Measurements from ENCODE around the gene FIGNL2. TPM values are rescaled to one million over a fixed set of nuclear protein-coding genes. Genes with fewer than 3 reads are reported as not detected.
A peak's percentile ranks its signal among the peaks of the same experiment; 100 is the strongest.

Gene FIGNL2
- total RNA-seq, 1 experiment from 2014 or later, result not detected

GRCh38 chr12:51867796-51868428 is 19.4 kb upstream of the FIGNL2 start:
- Mint-ChIP-seq H3K4me3 (ENCODE audit: unreplicated experiment) (no peak overlapping the region), H3K27ac (ENCODE audit: low read depth, unreplicated experiment) (no peak overlapping the region), H3K9me3 (ENCODE audit: unreplicated experiment) (no peaks in the 10 kb centered on the region), H3K36me3 (ENCODE audit: insufficient read depth, unreplicated experiment) (no peaks in the 10 kb centered on the region), H3K27me3 (ENCODE audit: insufficient read depth, unreplicated experiment) (no peaks in the 10 kb centered on the region), H3K4me1 (ENCODE audit: insufficient read depth, unreplicated experiment) (no peaks in the 10 kb centered on the region)
- no TSS peak for BruUV-seq (replicated peaks)
- intact Hi-C loops (cut with micrococcal nuclease), result no loop called here
- no peak for DNase-seq (ENCODE audit: unreplicated experiment)
- CTCF ChIA-PET, result no interaction called here
- POLR2A ChIA-PET, result interaction anchor here (0.6 to 1.2 kb wide), 2 partner anchors 11 to 274 kb away, joined by 3 to 5 read pairs; no protein-coding TSS in a partner anchor
- TF ChIP-seq, protein P1, sequence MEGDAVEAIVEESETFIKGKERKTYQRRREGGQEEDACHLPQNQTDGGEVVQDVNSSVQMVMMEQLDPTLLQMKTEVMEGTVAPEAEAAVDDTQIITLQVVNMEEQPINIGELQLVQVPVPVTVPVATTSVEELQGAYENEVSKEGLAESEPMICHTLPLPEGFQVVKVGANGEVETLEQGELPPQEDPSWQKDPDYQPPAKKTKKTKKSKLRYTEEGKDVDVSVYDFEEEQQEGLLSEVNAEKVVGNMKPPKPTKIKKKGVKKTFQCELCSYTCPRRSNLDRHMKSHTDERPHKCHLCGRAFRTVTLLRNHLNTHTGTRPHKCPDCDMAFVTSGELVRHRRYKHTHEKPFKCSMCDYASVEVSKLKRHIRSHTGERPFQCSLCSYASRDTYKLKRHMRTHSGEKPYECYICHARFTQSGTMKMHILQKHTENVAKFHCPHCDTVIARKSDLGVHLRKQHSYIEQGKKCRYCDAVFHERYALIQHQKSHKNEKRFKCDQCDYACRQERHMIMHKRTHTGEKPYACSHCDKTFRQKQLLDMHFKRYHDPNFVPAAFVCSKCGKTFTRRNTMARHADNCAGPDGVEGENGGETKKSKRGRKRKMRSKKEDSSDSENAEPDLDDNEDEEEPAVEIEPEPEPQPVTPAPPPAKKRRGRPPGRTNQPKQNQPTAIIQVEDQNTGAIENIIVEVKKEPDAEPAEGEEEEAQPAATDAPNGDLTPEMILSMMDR (IDR thresholded peaks at IDR 0.05; ENCODE audit: unreplicated experiment), result no peak

GRCh38 chr12:51867371-51867770 is 18.9 kb upstream of the FIGNL2 start:
- no peaks in the 10 kb centered on the region for H3K4me1 Mint-ChIP-seq (ENCODE audit: insufficient read depth, unreplicated experiment)
- ChIA-PET CTCF (interaction anchor here (1.0 to 1.7 kb wide), 2 partner anchors 7 to 9 kb away, joined by 5 to 10 read pairs; no protein-coding TSS in a partner anchor), POLR2A (interaction anchor here (1.2 kb wide), 1 partner anchor 12 kb away, joined by 5 read pairs; no protein-coding TSS in a partner anchor)
- no peaks in the 10 kb centered on the region for H3K27me3 Mint-ChIP-seq (ENCODE audit: insufficient read depth, unreplicated experiment)
- TF ChIP-seq, protein P1 (IDR thresholded peaks at IDR 0.05; ENCODE audit: unreplicated experiment), result no peak
- no TSS peak for BruUV-seq (replicated peaks)
- H3K9me3 Mint-ChIP-seq (ENCODE audit: unreplicated experiment), result no peaks in the 10 kb centered on the region
- H3K36me3 Mint-ChIP-seq (ENCODE audit: insufficient read depth, unreplicated experiment), result no peaks in the 10 kb centered on the region
- no peak overlapping the region for H3K27ac Mint-ChIP-seq (ENCODE audit: low read depth, unreplicated experiment)
- intact Hi-C loops (cut with micrococcal nuclease), result no loop called here
- H3K4me3 Mint-ChIP-seq (ENCODE audit: unreplicated experiment), result no peak overlapping the region
- DNase-seq (ENCODE audit: unreplicated experiment), result no peak

DNA sequence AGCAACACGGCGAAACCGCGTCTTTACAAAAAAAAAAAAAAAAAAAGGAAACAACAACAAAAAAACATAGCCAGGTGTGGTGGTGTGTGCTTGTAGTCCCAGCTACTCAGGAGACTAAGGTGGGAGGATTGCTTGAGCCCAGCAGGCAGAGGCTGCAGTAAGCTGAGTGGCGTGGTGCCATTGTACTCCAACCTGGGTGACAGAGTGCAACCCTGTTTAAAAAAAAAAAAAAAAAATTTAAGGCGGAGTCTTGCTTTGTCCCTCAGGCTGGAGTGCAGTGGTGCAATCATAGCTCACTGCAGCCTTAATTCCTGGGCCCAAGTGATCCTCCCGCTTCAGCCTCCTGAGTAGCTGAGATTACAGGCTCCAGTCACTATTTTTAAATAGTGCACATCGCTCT is 18.2 kb upstream of the FIGNL2 start:
- Mint-ChIP-seq H3K9me3 (ENCODE audit: unreplicated experiment) (no peaks in the 10 kb centered on the region), H3K27me3 (ENCODE audit: insufficient read depth, unreplicated experiment) (no peaks in the 10 kb centered on the region), H3K4me1 (ENCODE audit: insufficient read depth, unreplicated experiment) (no peaks in the 10 kb centered on the region), H3K4me3 (ENCODE audit: unreplicated experiment) (no peak overlapping the region), H3K36me3 (ENCODE audit: insufficient read depth, unreplicated experiment) (no peaks in the 10 kb centered on the region), H3K27ac (ENCODE audit: low read depth, unreplicated experiment) (no peak overlapping the region)
- POLR2A ChIA-PET, result interaction anchor here (1.2 kb wide), 1 partner anchor 13 kb away, joined by 5 read pairs; no protein-coding TSS in a partner anchor
- no TSS peak for BruUV-seq (replicated peaks)
- DNase-seq (ENCODE audit: unreplicated experiment), result peak; percentile 9
- CTCF ChIA-PET, result interaction anchor here (0.6 to 1.7 kb wide), 4 partner anchors 8 to 500 kb away, joined by 3 to 10 read pairs (median 4); no protein-coding TSS in a partner anchor
- TF ChIP-seq, protein P1 (IDR thresholded peaks at IDR 0.05; ENCODE audit: unreplicated experiment), result no peak
- intact Hi-C loops (cut with micrococcal nuclease), result no loop called here

- intact Hi-C loops (cut with micrococcal nuclease), result no loop called here
- Mint-ChIP-seq H3K4me3 (ENCODE audit: unreplicated experiment) (no peak overlapping the region), H3K9me3 (ENCODE audit: unreplicated experiment) (no peaks in the 10 kb centered on the region), H3K27me3 (ENCODE audit: insufficient read depth, unreplicated experiment) (no peaks in the 10 kb centered on the region), H3K27ac (ENCODE audit: low read depth, unreplicated experiment) (no peak overlapping the region), H3K4me1 (ENCODE audit: insufficient read depth, unreplicated experiment) (no peaks in the 10 kb centered on the region), H3K36me3 (ENCODE audit: insufficient read depth, unreplicated experiment) (no peaks in the 10 kb centered on the region)
- TF ChIP-seq, protein P1 (IDR thresholded peaks at IDR 0.05; ENCODE audit: unreplicated experiment), result no peak
- POLR2A ChIA-PET, result no interaction called here
- BruUV-seq (replicated peaks), result no TSS peak
- DNase-seq (ENCODE audit: unreplicated experiment), result no peak
- CTCF ChIA-PET, result interaction anchor here (0.6 to 1.7 kb wide), 4 partner anchors 8 to 499 kb away, joined by 3 to 10 read pairs (median 4); no protein-coding TSS in a partner anchor
These were observed 17.8 kb upstream of the FIGNL2 start for GRCh38 chr12:51866324-51866723.

Measured in MCF 10A (cell line).